HFF-Myc (cell line): Measurements from ENCODE around the gene WWOX.

ENCODE experiments used
- DNase-seq: peaks from one replicate; pipeline ENCODE4 v3.0.0-alpha.2; 2011; ENCODE audit warnings: low read depth; ENCODE audit errors: extremely low read depth
- H3K4me3 ChIP-seq: replicated peaks from 2 replicates; pipeline ENCODE4 v1.5.1; 2011; ENCODE audit warnings: low read depth, mild to moderate bottlenecking, control low read depth, low read length
- CTCF ChIP-seq: IDR thresholded peaks from 2 replicates; pipeline ENCODE4 v1.5.1; 2012; ENCODE audit warnings: mild to moderate bottlenecking, low read depth, low read length, control low read depth; ENCODE audit errors: missing control alignments

Gene WWOX

GRCh38 chr16:78927766-78928165 is 828.3 kb downstream of the WWOX start:
- no peak for DNase-seq
- TF ChIP-seq CTCF = no peak
- no peak overlapping the region for H3K4me3 ChIP-seq

- TF ChIP-seq CTCF = no peak
- DNase-seq = no peak
- no peak overlapping the region for H3K4me3 ChIP-seq
These were observed 830.4 kb downstream of the WWOX start for GRCh38 chr16:78929841-78930240.

- no peak overlapping the region for H3K4me3 ChIP-seq
- DNase-seq = no peak
- TF ChIP-seq CTCF = no peak
These were observed 831.1 kb downstream of the WWOX start for GRCh38 chr16:78930561-78930960.

- no peak for TF ChIP-seq CTCF
- H3K4me3 ChIP-seq = no peak overlapping the region
- DNase-seq = no peak
These were observed 831.8 kb downstream of the WWOX start for GRCh38 chr16:78931267-78931666.

- no peak for DNase-seq
- H3K4me3 ChIP-seq = no peak overlapping the region
- TF ChIP-seq CTCF = no peak
These were observed 832.2 kb downstream of the WWOX start for GRCh38 chr16:78931678-78932077.

GRCh38 chr16:78932355-78932943 is 833.0 kb downstream of the WWOX start:
- no peak overlapping the region for H3K4me3 ChIP-seq
- TF ChIP-seq CTCF = no peak
- no peak for DNase-seq

- no peak overlapping the region for H3K4me3 ChIP-seq
- no peak for TF ChIP-seq CTCF
- no peak for DNase-seq
These were observed 836.6 kb downstream of the WWOX start for GRCh38 chr16:78936060-78936459.
